WTC11 (cell line): ENCODE results near the gene EHBP1. TPM values are rescaled to one million over a fixed set of nuclear protein-coding genes. Genes with fewer than 3 reads are reported as not detected.

Source experiments
- ATAC-seq: fragments of 200-7000 bp; cut with Tn5 transposase; 2 replicates; pipeline ENCODE4 v1.10.0; 2021; ENCODE audit warnings: mild to moderate bottlenecking, moderate library complexity
- CTCF ChIA-PET: fragments of 300-600 bp; sonication (Branson Sonifier 250); formaldehyde crosslinking; loops from one replicate; lab custom pipeline; 2021; ENCODE audit warnings: antibody characterized with exemption; lab: Charles Lee
- POLR2A ChIA-PET: fragments of 350-600 bp; sonication (Branson Sonifier 250); formaldehyde crosslinking; loops from one replicate; lab custom pipeline; 2021; ENCODE audit warnings: antibody characterized with exemption; lab: Charles Lee
- DNase-seq: peaks from one replicate; pipeline ENCODE4 v3.0.0; 2021; ENCODE audit warnings: low spot score
- H3K27ac Mint-ChIP-seq: 2 replicates; pipeline ENCODE4 v1.8.0; 2021; ENCODE audit warnings: mixed read lengths
- H3K27me3 Mint-ChIP-seq: 2 replicates; pipeline ENCODE4 v1.8.0; 2021; ENCODE audit warnings: low read depth, mild to moderate bottlenecking, moderate library complexity, mixed read lengths
- H3K36me3 Mint-ChIP-seq: 2 replicates; pipeline ENCODE4 v1.8.0; 2021; ENCODE audit warnings: mixed read lengths
- H3K4me1 Mint-ChIP-seq: 2 replicates; pipeline ENCODE4 v1.8.0; 2022; ENCODE audit warnings: mixed read lengths
- H3K4me3 Mint-ChIP-seq: 2 replicates; pipeline ENCODE4 v1.8.0; 2021; ENCODE audit warnings: mild to moderate bottlenecking, moderate library complexity, mixed read lengths
- H3K9me3 Mint-ChIP-seq: 2 replicates; pipeline ENCODE4 v1.8.0; 2021; ENCODE audit warnings: mixed read lengths
- ETV6 ChIP-seq: sonication (generic); formaldehyde crosslinking; IDR thresholded peaks from 2 replicates; pipeline ENCODE4 v1.8.1; 2022; ENCODE audit warnings: mild to moderate bottlenecking, missing genetic modification reagents
- FOXP1 ChIP-seq: sonication (generic); formaldehyde crosslinking; IDR thresholded peaks from 2 replicates; pipeline ENCODE4 v1.8.0; 2022; ENCODE audit warnings: missing genetic modification reagents, mild to moderate bottlenecking, moderate library complexity, borderline replicate concordance
- GTF2I ChIP-seq: fragments of 250-450 bp; sonication (Bioruptor Pico); conservative IDR thresholded peaks from 2 replicates; pipeline ENCODE4 v1.4.0; 2021; ENCODE audit warnings: mild to moderate bottlenecking
- JUN ChIP-seq: sonication (generic); formaldehyde crosslinking; IDR thresholded peaks from 2 replicates; pipeline ENCODE4 v1.8.0; 2023; ENCODE audit warnings: mild to moderate bottlenecking, missing genetic modification reagents
- RELA ChIP-seq: sonication (generic); formaldehyde crosslinking; IDR thresholded peaks from 2 replicates; pipeline ENCODE4 v1.8.1; 2022; ENCODE audit warnings: missing genetic modification reagents, mild to moderate bottlenecking, borderline replicate concordance
- SP1 ChIP-seq: sonication (generic); formaldehyde crosslinking; conservative IDR thresholded peaks from 2 replicates; pipeline ENCODE4 v1.8.1; 2022; ENCODE audit warnings: missing genetic modification reagents
- TP53 ChIP-seq: sonication (generic); formaldehyde crosslinking; IDR thresholded peaks from 2 replicates; pipeline ENCODE4 v1.8.1; 2023; ENCODE audit warnings: mild to moderate bottlenecking, missing genetic modification reagents
- ZBTB21 ChIP-seq: sonication (generic); formaldehyde crosslinking; IDR thresholded peaks from 2 replicates; pipeline ENCODE4 v1.8.1; 2023; ENCODE audit warnings: mild to moderate bottlenecking, missing genetic modification reagents, borderline replicate concordance
- ZNF121 ChIP-seq: sonication (generic); formaldehyde crosslinking; IDR thresholded peaks from 2 replicates; pipeline ENCODE4 v1.8.0; 2023; ENCODE audit warnings: missing genetic modification reagents
- ZNF138 ChIP-seq: sonication (generic); formaldehyde crosslinking; conservative IDR thresholded peaks from 2 replicates; pipeline ENCODE4 v1.8.1; 2022; ENCODE audit warnings: mild to moderate bottlenecking, moderate library complexity, missing genetic modification reagents
- total RNA-seq: library from RNA; stranded (reverse); gene quantifications from 3 replicates; pipeline ENCODE4 v1.2.3, GENCODE V29; 2021
- TF ChIP-seq, protein P1 (sequence below): sonication (generic); formaldehyde crosslinking; IDR thresholded peaks from 2 replicates; pipeline ENCODE4 v1.8.0; 2022; ENCODE audit warnings: missing genetic modification reagents
- TF ChIP-seq, protein P2 (sequence below): sonication (generic); formaldehyde crosslinking; IDR thresholded peaks from 2 replicates; pipeline ENCODE4 v1.8.0; 2022; ENCODE audit warnings: mild to moderate bottlenecking, missing genetic modification reagents
- TF ChIP-seq, protein P3 (sequence below): sonication (generic); formaldehyde crosslinking; IDR thresholded peaks from 2 replicates; pipeline ENCODE4 v1.8.0; 2022; ENCODE audit warnings: mild to moderate bottlenecking, missing genetic modification reagents
- TF ChIP-seq, protein P4 (sequence below): sonication (generic); formaldehyde crosslinking; IDR thresholded peaks from 2 replicates; pipeline ENCODE4 v1.8.1; 2022; ENCODE audit warnings: missing genetic modification reagents, borderline replicate concordance
- TF ChIP-seq, protein P5 (sequence below): fragments of 250-450 bp; sonication (Bioruptor Pico); IDR thresholded peaks from 2 replicates; pipeline ENCODE4 v1.8.0; 2021; ENCODE audit warnings: mild to moderate bottlenecking

Gene EHBP1
- total RNA-seq, 1 experiment from 2014 or later, result 36.4 TPM

DNA sequence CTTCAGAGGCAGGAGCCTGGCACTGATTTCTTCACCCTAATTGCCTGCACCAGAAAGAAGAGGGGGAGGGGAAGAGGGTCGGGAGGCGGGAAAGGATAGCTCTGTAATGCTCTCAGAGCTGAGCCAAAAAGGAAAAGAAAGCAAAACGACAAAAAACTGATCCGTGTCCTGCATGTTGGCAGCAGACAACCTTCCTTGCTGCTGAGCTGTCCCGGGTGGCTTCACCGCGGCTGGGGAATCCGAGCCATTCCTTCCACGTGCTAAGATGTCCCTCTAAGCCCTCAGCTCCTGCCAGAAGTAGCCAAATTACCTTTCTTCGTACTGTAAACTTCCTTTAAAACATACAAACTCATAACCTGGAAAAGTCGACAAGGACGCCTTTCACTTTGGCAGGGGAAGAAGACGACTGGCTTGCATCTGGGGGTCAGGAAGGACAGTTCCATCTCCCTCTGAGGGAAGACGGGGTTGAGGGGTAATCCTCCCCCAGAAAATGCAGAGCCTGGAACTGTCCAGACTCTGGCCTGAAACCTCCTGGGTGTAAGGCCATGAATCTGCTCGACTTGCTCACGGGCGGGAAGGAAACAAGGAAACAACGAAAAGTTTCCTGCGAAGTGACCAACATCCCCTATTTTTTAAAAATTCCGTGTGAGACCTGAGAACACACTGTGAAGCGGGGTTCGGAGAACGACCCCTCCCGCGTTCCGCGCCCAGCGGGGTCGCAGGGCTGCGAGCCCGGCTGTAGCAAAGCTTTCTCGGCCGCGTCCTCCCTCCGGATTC, 352.8 kb downstream of the EHBP1 start:
- Mint-ChIP-seq H3K4me3 (peak overlapping the region; percentile 70), H3K36me3 (no peaks in the 10 kb centered on the region), H3K9me3 (no peaks in the 10 kb centered on the region), H3K27me3 (peaks cover 100% of the 10 kb centered on the region), H3K27ac (no peak overlapping the region; the same call in 1 of the 2 replicates), H3K4me1 (peaks cover 58% of the 10 kb centered on the region)
- ChIA-PET POLR2A (interaction anchor here (0.9 kb wide), 1 partner anchor 11 kb away, joined by 5 read pairs; no protein-coding TSS in a partner anchor), CTCF (interaction anchor here (1.7 to 2.0 kb wide), 2 partner anchors 14 to 430 kb away, joined by 6 to 12 read pairs; no protein-coding TSS in a partner anchor)
- DNase-seq, result peak; percentile 46
- TF ChIP-seq, protein P1, sequence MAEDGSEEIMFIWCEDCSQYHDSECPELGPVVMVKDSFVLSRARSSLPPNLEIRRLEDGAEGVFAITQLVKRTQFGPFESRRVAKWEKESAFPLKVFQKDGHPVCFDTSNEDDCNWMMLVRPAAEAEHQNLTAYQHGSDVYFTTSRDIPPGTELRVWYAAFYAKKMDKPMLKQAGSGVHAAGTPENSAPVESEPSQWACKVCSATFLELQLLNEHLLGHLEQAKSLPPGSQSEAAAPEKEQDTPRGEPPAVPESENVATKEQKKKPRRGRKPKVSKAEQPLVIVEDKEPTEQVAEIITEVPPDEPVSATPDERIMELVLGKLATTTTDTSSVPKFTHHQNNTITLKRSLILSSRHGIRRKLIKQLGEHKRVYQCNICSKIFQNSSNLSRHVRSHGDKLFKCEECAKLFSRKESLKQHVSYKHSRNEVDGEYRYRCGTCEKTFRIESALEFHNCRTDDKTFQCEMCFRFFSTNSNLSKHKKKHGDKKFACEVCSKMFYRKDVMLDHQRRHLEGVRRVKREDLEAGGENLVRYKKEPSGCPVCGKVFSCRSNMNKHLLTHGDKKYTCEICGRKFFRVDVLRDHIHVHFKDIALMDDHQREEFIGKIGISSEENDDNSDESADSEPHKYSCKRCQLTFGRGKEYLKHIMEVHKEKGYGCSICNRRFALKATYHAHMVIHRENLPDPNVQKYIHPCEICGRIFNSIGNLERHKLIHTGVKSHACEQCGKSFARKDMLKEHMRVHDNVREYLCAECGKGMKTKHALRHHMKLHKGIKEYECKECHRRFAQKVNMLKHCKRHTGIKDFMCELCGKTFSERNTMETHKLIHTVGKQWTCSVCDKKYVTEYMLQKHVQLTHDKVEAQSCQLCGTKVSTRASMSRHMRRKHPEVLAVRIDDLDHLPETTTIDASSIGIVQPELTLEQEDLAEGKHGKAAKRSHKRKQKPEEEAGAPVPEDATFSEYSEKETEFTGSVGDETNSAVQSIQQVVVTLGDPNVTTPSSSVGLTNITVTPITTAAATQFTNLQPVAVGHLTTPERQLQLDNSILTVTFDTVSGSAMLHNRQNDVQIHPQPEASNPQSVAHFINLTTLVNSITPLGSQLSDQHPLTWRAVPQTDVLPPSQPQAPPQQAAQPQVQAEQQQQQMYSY (CRISPR knock-in tag), result no peak
- TF ChIP-seq, protein P2, sequence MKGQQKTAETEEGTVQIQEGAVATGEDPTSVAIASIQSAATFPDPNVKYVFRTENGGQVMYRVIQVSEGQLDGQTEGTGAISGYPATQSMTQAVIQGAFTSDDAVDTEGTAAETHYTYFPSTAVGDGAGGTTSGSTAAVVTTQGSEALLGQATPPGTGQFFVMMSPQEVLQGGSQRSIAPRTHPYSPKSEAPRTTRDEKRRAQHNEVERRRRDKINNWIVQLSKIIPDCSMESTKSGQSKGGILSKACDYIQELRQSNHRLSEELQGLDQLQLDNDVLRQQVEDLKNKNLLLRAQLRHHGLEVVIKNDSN (CRISPR knock-in tag), result no peak
- TF ChIP-seq ZBTB21 (CRISPR knock-in tag) (no peak), JUN (CRISPR knock-in tag) (no peak), ZNF121 (CRISPR knock-in tag) (no peak), RELA (CRISPR knock-in tag) (no peak), FOXP1 (CRISPR knock-in tag) (no peak), ZNF138 (CRISPR knock-in tag) (no peak), GTF2I (CRISPR knock-in tag) (no peak), SP1 (CRISPR knock-in tag) (no peak), ETV6 (CRISPR knock-in tag) (no peak), TP53 (CRISPR knock-in tag) (no peak)
- TF ChIP-seq, protein P3, sequence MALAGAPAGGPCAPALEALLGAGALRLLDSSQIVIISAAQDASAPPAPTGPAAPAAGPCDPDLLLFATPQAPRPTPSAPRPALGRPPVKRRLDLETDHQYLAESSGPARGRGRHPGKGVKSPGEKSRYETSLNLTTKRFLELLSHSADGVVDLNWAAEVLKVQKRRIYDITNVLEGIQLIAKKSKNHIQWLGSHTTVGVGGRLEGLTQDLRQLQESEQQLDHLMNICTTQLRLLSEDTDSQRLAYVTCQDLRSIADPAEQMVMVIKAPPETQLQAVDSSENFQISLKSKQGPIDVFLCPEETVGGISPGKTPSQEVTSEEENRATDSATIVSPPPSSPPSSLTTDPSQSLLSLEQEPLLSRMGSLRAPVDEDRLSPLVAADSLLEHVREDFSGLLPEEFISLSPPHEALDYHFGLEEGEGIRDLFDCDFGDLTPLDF (CRISPR knock-in tag), result no peak
- TF ChIP-seq, protein P4, sequence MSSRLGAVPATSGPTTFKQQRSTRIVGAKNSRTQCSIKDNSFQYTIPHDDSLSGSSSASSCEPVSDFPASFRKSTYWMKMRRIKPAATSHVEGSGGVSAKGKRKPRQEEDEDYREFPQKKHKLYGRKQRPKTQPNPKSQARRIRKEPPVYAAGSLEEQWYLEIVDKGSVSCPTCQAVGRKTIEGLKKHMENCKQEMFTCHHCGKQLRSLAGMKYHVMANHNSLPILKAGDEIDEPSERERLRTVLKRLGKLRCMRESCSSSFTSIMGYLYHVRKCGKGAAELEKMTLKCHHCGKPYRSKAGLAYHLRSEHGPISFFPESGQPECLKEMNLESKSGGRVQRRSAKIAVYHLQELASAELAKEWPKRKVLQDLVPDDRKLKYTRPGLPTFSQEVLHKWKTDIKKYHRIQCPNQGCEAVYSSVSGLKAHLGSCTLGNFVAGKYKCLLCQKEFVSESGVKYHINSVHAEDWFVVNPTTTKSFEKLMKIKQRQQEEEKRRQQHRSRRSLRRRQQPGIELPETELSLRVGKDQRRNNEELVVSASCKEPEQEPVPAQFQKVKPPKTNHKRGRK (CRISPR knock-in tag), result no peak
- TF ChIP-seq, protein P5, sequence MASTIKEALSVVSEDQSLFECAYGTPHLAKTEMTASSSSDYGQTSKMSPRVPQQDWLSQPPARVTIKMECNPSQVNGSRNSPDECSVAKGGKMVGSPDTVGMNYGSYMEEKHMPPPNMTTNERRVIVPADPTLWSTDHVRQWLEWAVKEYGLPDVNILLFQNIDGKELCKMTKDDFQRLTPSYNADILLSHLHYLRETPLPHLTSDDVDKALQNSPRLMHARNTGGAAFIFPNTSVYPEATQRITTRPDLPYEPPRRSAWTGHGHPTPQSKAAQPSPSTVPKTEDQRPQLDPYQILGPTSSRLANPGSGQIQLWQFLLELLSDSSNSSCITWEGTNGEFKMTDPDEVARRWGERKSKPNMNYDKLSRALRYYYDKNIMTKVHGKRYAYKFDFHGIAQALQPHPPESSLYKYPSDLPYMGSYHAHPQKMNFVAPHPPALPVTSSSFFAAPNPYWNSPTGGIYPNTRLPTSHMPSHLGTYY (CRISPR knock-in tag), result no peak
- 0 out of 2 replicates have a peak, but pooled peaks have one; percentile 3 for ATAC-seq
